HuH-7.5 (cell line): Measurements from ENCODE around the gene INSIG1.
A peak's percentile ranks its signal among the peaks of the same experiment; 100 is the strongest.

Experiments used
- DNase-seq: peaks from one replicate; pipeline ENCODE4 v3.0.0; 2011; ENCODE audit warnings: low spot score

INSIG1 gene

DNA sequence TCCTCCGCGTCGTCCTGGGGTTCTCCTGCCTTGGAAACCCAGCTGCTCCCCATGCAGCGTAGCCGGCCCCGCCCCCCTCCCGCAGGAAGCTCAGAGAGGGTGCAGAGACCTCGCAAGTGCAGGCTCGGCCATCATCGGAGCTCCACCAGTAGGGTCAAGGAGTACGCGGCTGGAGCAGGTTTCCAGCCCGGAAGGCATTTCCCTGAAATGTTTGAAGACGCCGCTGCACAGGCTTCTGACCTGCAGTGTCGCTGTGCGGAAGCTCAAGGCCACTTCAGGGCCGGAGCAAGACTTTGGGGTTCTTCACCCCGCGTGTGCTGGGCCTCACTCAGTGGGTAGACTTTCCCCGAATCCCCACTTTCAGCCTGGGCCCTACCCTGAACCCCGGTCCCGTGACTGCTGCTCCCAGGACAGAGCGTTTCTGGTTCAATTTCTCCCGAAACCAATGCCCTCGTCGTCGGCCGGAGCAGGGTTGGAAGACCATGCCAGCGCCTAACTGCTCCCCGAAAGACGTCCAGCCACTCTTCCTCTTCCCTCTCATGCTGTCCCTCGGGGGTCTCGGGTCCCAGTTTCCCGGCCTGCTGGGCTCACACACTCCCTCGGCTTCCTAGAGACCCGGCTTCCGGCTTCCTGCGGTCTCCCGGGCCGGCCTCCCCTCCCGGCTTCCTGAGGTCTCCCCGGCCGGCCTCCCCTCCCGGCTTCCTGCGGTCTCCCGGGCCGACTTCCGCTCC, 52.1 kb downstream of the INSIG1 start:
- DNase-seq, result peak; percentile 60

DNA sequence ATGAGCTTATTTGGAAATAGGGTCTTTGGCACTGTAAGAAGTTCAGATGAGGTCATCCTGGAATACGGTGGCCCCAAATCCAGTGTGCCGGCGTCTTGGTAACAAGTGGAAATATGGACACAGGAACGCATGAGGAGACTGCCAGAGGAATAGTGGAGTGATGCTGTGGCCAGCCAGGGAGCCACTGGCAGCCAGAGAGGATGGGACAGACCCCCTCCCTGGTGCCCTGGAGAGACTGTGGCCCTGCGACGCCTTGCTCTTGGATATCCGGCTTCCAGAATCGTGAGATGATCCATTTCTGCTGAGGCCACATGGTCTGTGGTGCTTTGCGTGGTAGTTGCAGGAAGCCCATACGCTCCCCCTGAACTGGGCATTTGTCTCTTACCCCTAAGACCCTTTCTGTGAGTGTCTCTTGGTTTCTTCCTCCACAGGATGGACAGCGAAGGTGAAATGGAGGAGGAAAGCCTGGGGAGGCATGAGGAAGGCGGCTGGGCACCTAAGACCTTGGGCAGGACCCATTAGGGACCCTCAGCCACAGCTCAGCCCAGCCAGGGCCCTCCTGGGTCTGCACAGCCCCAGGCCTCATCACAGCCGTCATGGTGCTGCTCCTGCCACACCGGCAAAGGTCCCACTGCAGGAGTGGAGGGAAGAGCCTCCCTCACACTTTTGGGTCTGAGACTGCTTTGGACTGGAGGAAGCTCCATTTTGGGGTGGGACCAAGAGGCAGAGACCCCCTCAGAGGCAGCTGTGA, 53.6 kb downstream of the INSIG1 start:
- no peak for DNase-seq

DNA sequence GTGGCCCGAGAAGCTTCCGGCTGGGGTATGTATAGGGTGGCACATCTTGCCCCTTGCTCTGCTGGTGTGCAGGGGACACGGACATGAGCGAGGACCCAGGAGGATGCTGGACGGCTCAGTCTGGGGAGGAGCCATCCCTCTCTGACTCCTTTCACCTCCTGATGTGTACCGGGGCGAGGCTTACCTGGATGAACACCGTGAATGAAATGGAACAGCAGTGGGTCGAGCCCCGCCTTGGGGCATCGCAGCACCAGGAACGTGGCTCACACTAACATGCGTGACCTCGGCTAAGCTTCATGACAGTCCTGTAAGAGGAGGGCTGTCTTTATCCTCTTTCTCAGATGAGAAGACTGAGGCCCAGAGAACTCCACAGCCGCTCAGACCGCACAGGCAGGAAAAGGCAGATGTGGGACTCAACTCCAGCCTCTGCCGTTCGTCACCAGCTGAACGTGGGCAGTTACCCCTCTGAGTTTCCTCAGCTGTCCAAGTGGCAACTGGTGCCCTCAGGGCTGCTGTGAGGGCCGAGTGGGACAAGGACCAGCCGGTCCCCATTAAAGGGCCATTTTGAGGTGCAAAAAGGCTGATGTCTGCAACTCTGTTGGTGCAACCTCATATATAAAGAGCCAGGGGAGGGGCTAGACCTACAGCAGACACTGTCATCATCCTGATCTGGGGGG, 54.5 kb downstream of the INSIG1 start:
- DNase-seq, result no peak

DNA sequence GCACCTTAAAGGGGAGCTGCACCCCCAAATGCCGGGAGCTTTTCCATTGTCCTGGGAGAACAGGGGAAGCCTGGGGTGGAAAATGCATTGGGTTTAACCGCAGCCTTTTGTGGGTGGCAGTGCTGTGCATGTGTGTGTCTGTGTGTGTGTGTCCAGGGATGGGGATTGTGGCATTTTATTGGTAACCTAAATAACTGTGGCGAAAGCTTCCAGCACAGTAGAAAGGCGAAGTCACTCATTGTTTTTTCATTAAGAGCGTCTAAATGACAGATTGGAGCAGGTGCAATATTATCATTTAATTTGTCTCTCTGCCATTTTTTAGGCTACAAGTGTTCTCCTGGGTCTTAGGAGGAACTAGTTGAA, 55.1 kb downstream of the INSIG1 start:
- no peak for DNase-seq

DNA sequence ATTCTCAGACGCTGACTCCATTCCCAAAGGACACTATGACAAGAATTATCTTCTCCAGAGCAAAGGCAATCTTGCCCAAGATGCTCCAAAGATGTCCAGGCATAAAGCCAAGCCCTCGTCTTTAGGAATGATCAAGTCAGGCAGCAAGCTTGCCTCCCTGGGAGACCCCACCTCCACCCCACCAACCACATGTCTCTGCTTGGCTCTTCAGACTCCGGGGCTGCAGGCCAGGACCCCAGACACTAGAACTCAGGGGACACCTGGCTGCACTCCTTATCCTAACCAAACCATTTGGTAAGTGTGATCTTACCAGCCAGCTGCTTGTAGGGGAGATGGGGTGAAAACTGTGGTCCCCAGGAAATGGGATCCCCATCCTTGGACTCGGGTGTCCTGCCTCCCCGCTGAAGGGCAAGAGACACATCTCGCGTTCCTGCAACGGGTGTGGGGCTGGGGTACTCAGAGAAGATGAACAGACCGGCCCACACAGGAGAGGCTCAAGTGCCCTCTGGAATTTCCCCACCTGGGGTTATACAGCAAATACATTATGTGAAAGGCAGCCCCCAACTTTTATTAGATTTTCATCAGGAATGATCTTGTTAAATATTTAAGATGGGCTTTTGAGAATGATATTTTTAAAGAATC, 55.7 kb downstream of the INSIG1 start:
- DNase-seq, result no peak

DNA sequence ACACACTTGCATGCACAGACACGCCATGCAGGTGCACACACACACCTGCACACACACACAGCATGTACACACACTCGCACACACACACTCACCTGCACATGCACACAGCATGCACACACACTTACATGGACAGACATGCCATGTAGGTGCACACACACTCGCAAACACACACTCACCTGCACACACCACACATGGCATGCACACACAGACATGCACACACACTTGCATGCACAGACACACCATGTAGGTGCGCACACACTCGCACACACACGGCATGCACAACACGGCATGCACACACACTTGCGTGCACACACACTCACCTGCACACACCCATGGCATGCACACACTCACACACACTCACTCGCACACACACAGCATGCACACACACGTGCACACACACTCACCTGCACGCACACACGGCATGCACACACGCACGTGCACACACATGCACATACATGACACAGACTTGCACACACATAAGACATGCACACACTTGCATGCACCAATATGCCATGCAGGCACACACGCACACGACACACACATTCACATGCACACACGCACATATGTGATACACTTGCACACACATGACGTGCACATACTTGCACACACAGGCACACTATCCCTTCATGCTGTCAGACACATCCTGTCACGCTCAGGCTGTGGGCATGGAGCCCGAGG, 56.8 kb downstream of the INSIG1 start:
- no peak for DNase-seq

DNA sequence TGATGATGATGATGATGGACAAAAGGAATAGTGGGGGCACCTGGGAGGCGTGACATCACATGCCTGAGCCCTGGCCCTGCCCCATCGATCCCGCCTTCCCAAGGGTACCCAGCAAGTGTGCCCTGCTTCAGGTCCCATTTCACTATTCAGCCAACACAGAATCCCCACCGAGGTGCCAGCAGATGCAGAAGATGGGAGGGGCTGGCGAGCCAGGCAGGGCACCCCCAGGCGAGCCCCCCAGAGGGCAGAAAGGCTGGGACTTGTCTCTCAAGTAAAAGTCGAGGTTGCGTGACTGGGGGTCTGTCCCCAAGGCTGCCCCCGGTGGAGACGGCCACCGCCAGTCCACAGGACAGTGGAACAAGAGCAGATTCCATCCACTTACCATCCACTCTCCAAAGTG, 57.5 kb downstream of the INSIG1 start:
- DNase-seq, result no peak

DNA sequence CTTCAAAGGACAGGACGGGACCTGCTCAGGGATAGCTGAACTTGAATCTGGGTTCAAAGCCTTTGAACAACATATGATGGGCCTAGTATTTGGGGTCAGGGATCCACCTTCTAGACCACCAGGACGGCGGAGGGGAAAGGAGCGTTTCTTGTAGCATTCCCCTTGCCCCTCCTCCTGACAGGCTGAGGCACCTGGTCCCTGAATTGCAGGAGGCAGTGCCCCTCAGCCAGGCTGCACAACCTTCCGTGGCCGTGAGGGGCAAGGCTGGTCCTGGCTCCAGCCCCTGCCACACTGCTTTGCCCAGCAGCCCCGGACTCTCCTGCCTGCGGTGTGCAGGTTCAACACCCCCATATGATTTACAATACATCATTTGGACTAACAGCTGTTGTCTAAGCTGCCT, 58.1 kb downstream of the INSIG1 start:
- no peak for DNase-seq

DNA sequence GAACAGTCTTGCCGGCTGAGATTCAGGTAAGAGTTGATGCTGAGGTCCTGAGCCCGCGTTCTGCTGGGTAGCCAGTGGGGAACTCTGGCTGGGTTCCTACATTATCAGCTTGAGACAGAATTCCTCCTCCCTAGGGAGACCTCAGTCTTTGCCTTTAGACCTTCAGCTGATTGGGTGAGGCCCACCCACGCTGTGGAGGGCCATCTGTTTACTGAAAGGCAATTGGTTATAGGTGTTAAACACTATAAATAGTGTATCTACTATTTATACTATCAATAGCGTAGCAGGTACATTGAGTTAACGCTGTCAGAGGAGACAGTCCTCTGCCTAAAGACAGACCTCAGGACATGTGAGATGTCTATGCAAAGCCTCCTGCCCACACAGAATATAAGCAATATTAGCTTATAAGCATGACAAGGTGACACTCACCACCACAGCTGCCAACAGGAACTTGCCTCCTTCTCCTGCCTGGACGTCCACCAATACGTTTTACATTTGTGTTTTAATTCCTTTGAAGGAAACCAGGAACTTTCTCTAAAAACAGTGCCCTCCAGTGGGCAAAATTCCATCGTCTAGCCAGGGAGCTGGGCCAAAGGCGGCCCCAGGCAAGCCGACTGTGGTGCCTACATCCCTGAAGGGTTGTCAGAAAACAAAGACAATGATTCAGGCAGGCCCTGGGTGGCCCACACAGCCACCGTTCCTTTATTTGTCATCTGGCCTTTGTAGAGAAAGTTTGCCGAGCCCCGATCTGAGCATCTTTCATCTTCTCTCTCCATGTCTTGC, 58.8 kb downstream of the INSIG1 start:
- DNase-seq, result peak; percentile 76

DNA sequence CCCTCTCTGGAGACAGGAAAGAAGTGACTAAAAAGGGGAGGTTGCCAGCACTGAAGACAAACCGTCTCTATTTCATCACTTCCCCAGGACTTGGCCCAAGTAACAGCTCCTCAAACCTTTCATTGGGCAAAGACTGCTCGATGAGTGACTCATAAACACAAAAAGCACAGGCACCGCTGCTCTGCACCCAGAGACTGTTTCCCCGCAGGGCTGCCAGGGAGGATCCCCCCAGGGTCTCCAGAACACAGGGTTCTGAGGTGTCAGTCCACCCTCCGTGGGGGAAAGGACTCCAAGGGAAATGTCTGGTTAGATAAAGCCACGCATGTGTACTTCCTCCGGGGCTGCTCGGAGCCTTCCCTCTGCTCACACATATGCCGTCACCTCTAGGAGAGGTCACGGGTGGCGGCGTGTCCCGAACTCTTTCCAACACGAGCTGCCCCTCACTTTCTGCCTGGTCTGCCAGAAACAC, 59.9 kb downstream of the INSIG1 start:
- DNase-seq, result no peak

DNA sequence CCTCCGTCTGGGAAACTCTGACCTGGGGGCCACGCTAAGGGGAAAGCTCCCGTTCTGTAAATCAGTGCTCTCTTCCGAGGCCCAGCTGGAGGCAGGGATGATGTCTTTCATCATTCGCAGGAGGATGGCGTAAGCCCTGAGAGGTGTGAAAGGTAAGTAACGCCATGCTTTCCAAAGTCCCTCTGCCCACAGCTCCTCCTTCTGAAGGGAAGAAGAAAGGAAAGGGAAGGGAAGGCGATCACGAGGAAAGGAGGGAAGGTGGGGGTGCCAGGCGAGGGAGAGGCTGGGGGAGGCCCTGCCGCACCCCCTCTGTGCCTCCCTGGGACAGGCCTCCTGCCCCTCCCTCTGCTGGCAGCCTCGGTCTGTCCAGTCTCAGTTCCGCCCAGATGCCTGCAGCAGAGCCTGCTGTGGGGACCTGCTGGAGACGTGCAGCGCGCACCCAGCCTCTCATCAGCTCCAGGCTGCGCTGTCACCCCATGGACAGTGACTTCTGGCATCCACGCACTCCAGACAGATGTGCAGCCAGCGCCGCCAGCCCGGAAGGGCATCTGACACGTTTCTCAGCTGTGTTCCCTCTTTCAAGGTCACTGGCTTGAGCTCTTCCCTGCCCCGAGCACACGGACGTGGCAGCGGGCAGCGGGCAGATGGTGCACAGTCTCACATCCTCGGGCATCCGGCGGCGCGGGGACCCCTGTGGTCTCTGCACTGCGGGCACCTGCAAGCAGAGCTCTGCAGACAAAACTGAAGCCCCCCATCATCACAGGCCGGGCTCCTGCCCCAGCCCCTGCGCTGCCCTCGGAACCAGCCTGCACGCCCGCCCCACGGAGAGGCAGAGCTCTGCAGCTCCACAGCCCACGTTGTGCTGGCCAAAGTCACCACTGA, 60.6 kb downstream of the INSIG1 start:
- DNase-seq, result no peak

DNA sequence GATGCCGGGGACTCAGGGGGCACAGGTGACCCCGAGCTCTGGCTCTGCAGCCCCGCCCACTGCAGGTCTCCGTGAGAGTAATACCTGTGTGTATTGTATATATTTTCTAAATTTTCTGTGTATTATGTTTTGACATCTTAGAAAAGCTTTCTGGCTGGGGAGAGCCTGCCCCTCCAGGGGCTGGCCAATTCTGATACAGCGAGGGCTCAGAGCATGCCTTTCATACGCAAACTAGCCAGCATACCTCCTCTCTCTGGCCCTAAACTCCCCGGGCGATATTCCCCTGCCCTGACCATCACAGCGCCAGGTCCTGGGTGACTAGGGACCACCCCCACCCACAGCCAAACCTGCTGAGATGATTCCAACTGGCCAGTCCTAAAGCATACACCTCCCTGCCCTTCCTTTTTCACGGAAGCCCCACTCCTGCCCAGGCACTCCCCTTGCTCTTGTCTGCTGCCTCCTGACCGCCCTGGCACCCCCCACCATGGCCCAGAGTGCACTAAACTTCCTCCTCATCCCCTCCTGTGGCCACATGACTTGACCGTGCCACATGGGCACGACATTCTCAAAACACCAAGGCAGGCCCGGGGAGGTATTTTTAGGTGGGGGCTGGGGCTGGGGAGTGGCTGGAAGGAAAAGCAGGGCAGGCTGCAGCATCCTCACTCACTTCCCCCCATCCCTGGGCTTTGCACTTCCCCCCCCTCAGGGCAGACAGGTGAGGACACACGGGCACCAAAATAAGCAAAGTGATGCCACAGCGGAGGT, 61.5 kb downstream of the INSIG1 start:
- no peak for DNase-seq
